ENCODE results near the gene CCDC146.

Gene CCDC146

GRCh38 chr7:77327067-77327931 lies 204.9 kb downstream of the CCDC146 start:
- TF ChIP-seq CTCF (IDR thresholded peaks at IDR 0.05) = no peak
- no peak overlapping the region for H3K27ac ChIP-seq
- no peaks in the 10 kb centered on the region for H3K9me3 ChIP-seq (ENCODE audit: control insufficient read depth, low read length)
- no peaks in the 10 kb centered on the region for H3K27me3 ChIP-seq (ENCODE audit: control insufficient read depth, insufficient read depth, low read length)
- H2AFZ ChIP-seq = no peak overlapping the region
- no peak overlapping the region for H3K9ac ChIP-seq
- no peaks in the 10 kb centered on the region for H3K36me3 ChIP-seq (ENCODE audit: control insufficient read depth, insufficient read depth, low read length)
- no peaks in the 10 kb centered on the region for H3K79me2 ChIP-seq
- H3K4me2 ChIP-seq (ENCODE audit: low read length) = no peak overlapping the region
- no peaks in the 10 kb centered on the region for H3K4me1 ChIP-seq
- H3K4me3 ChIP-seq (ENCODE audit: low read depth, low read length) = no peak overlapping the region

GRCh38 chr7:77327932-77328628 lies 205.7 kb downstream of the CCDC146 start:
- Histone ChIP-seq H2AFZ (no peak overlapping the region), H3K4me3 (ENCODE audit: low read depth, low read length) (no peak overlapping the region), H3K79me2 (no peaks in the 10 kb centered on the region), H3K4me2 (ENCODE audit: low read length) (no peak overlapping the region), H3K9ac (no peak overlapping the region), H3K27me3 (ENCODE audit: control insufficient read depth, insufficient read depth, low read length) (no peaks in the 10 kb centered on the region), H3K27ac (no peak overlapping the region), H3K36me3 (ENCODE audit: control insufficient read depth, insufficient read depth, low read length) (no peaks in the 10 kb centered on the region), H3K9me3 (ENCODE audit: control insufficient read depth, low read length) (no peaks in the 10 kb centered on the region), H3K4me1 (no peaks in the 10 kb centered on the region)
- TF ChIP-seq CTCF (IDR thresholded peaks at IDR 0.05) = no peak

GRCh38 chr7:77328669-77329068 lies 206.3 kb downstream of the CCDC146 start:
- H3K27ac ChIP-seq = no peak overlapping the region

GRCh38 chr7:77329466-77330168 lies 207.2 kb downstream of the CCDC146 start:
- Histone ChIP-seq H3K9me3 (ENCODE audit: control insufficient read depth, low read length) (no peaks in the 10 kb centered on the region), H3K27ac (no peak overlapping the region), H3K4me2 (ENCODE audit: low read length) (no peak overlapping the region), H3K4me1 (no peaks in the 10 kb centered on the region), H2AFZ (no peak overlapping the region), H3K79me2 (no peaks in the 10 kb centered on the region), H3K9ac (no peak overlapping the region), H3K27me3 (ENCODE audit: control insufficient read depth, insufficient read depth, low read length) (no peaks in the 10 kb centered on the region), H3K36me3 (ENCODE audit: control insufficient read depth, insufficient read depth, low read length) (no peaks in the 10 kb centered on the region), H3K4me3 (ENCODE audit: low read depth, low read length) (no peak overlapping the region)
- TF ChIP-seq CTCF (IDR thresholded peaks at IDR 0.05) = no peak

More at GRCh38 chr7:77328669-77329068, 206.3 kb downstream of the CCDC146 start:
- Histone ChIP-seq H3K4me1 (no peaks in the 10 kb centered on the region), H3K9me3 (ENCODE audit: control insufficient read depth, low read length) (no peaks in the 10 kb centered on the region), H3K4me2 (ENCODE audit: low read length) (no peak overlapping the region), H3K9ac (no peak overlapping the region), H3K36me3 (ENCODE audit: control insufficient read depth, insufficient read depth, low read length) (no peaks in the 10 kb centered on the region), H3K27me3 (ENCODE audit: control insufficient read depth, insufficient read depth, low read length) (no peaks in the 10 kb centered on the region), H2AFZ (no peak overlapping the region), H3K79me2 (no peaks in the 10 kb centered on the region), H3K4me3 (ENCODE audit: low read depth, low read length) (no peak overlapping the region)
- no peak for TF ChIP-seq CTCF (IDR thresholded peaks at IDR 0.05)
